Activated CD8-positive, alpha-beta T cell treated with anti-CD3 and anti-CD28 coated beads, Interleukin-2, amount 10 ng/mL, durations not matched to agents 7 days and 5 days (primary cell): ENCODE measurements around the gene HINFP. TPM values are rescaled to one million over a fixed set of nuclear protein-coding genes. Genes with fewer than 3 reads are reported as not detected.
A peak's percentile ranks its signal among the peaks of the same experiment; 100 is the strongest.

Experiments
- ATAC-seq: fragments of 150-1000 bp; cut with Tn5 transposase; one replicate; pipeline ENCODE4 v1.10.0; 2021; ENCODE audit warnings: moderate library complexity
- CTCF ChIA-PET: fragments of 350-600 bp; sonication (Branson Sonifier 250); formaldehyde crosslinking; loops from one replicate; lab custom pipeline; 2021; ENCODE audit warnings: antibody characterized with exemption; lab: Charles Lee
- POLR2A ChIA-PET: fragments of 350-600 bp; sonication (Branson Sonifier 250); formaldehyde crosslinking; loops from one replicate; lab custom pipeline; 2021; ENCODE audit warnings: antibody characterized with exemption; lab: Charles Lee
- DNase-seq: peaks from one replicate; pipeline ENCODE4 v3.0.0-alpha.2; 2020
- H3K27ac Mint-ChIP-seq: one replicate; pipeline ENCODE4 v1.8.0; 2021; ENCODE audit warnings: mild to moderate bottlenecking, mixed read lengths
- H3K27me3 Mint-ChIP-seq: one replicate; pipeline ENCODE4 v1.8.0; 2021; ENCODE audit warnings: low read depth, mixed read lengths
- H3K36me3 Mint-ChIP-seq: one replicate; pipeline ENCODE4 v1.8.0; 2021; ENCODE audit warnings: low read depth, mixed read lengths
- H3K4me1 Mint-ChIP-seq: one replicate; pipeline ENCODE4 v1.8.0; 2021; ENCODE audit warnings: low read depth, mixed read lengths
- H3K4me3 Mint-ChIP-seq: one replicate; pipeline ENCODE4 v1.8.0; 2021; ENCODE audit warnings: mild to moderate bottlenecking, mixed read lengths
- H3K9me3 Mint-ChIP-seq: one replicate; pipeline ENCODE4 v1.8.0; 2022; ENCODE audit warnings: mixed read lengths; ENCODE audit not compliant: insufficient read depth
- total RNA-seq, 2 experiments: library from RNA; stranded (reverse); gene quantifications; one replicate each; pipeline ENCODE4 v1.2.3, GENCODE V29; 2021

The HINFP gene
- total RNA-seq, 2 experiments from 2014 or later: 36.1 to 40.9 TPM

DNA sequence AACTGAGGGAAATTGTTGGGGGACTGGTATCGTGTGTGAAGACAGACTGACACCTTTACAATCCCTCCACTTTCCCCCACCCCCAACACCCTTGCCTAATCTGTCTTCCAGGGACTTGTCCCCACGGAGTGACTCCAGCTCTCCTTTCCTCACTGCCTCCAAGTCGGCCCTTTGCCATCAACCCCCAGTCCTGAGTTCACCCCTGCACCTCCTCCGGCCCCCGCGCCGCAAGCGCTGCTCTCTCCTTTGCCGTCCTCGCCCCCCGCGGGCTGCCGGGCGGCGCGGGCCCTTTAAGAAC lies 27.3 kb downstream of the HINFP start:
- peaks cover 51% of the 10 kb centered on the region for H3K27me3 Mint-ChIP-seq
- H3K9me3 Mint-ChIP-seq: no peaks in the 10 kb centered on the region
- H3K4me3 Mint-ChIP-seq: peak overlapping the region; percentile 66
- H3K36me3 Mint-ChIP-seq: no peaks in the 10 kb centered on the region
- DNase-seq (no peak), ATAC-seq (no peak)
- no peak overlapping the region for H3K27ac Mint-ChIP-seq
- peaks cover 13% of the 10 kb centered on the region for H3K4me1 Mint-ChIP-seq
- ChIA-PET POLR2A (no interaction called here), CTCF (interaction anchor here (0.8 to 1.8 kb wide), 3 partner anchors 20 to 190 kb away, joined by 3 to 4 read pairs (median 3); partner anchors contain the start of gene NLRX1)

DNA sequence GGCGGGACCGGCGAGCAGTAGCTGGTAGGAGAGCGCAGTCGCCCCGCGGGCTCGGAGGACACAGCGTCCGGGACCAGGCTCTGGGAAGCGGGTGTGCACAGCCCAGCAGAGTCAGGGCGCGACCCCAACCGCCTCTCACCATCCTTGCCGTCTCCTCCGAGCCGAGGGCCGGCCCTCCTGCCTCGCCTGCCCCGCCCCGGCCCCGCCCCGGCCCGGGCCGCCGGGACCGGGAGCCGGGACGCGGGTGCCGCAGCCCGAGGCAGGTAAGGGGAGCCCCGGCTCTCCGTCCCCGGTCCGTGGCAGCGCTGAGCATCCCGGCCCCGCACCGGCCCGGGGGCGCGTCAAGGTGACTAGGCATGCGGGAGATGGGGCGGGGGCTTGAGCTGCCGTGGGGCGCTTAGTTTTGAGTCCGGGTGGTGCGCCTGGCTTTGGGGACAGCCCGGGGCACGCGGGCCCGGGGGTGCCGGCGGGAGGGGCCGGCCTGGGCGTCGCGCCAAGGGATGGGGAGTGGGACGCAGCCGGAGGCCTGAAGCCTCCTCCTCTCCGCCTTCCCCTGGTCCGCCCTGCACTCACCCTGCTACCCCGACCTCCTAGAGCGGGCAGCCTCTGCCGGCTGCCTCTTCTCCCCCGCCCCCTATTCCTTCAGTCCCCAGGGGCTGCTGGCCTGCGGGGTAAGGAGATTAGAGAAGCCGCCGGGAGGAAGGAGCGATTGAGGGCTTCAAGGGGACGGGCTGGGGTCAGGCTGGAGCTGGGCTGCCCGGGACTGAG lies 27.8 kb downstream of the HINFP start, which contains the start of gene ABCG4:
Gene ABCG4 (plus strand): TSS at position 35 of the 768 bp plus-strand sequence. CDS start 914 bp downstream, outside the sequence.
- Mint-ChIP-seq H3K27me3 (peaks cover 49% of the 10 kb centered on the region), H3K36me3 (no peaks in the 10 kb centered on the region), H3K27ac (no peak within 1 kb of the TSS), H3K9me3 (no peaks in the 10 kb centered on the region), H3K4me3 (peak within 1 kb of the TSS; percentile 66), H3K4me1 (peaks cover 13% of the 10 kb centered on the region)
- POLR2A ChIA-PET: no interaction called here
- peak; percentile 80 for ATAC-seq
- peak; percentile 37 for DNase-seq
- CTCF ChIA-PET: interaction anchor here (1.1 to 1.8 kb wide), 2 partner anchors 20 to 189 kb away, joined by 3 to 4 read pairs; partner anchors contain the start of gene NLRX1

DNA sequence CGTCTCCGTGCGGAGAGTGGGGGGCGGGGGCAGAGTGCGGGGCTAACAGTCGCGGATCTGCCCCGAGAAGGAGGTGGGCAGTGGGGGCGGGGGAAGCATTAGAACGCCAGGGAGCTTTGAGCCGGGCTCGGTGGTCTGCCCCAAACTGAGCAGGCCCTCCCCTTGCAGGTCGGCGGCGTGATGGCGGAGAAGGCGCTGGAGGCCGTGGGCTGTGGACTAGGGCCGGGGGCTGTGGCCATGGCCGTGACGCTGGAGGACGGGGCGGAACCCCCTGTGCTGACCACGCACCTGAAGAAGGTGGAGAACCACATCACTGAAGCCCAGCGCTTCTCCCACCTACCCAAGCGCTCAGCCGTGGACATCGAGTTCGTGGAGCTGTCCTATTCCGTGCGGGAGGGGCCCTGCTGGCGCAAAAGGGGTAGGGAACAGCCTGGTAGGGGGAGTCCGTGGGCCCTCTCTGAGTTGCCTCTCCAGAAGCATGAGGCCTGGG lies 28.5 kb downstream of the HINFP start:
- ChIA-PET CTCF (interaction anchor here (1.1 kb wide), 1 partner anchor 19 kb away, joined by 3 read pairs; the partner anchor contains the start of gene NLRX1), POLR2A (no interaction called here)
- no peak for ATAC-seq
- no peak for DNase-seq
- H3K27me3 Mint-ChIP-seq: peaks cover 48% of the 10 kb centered on the region
- no peak overlapping the region for H3K4me3 Mint-ChIP-seq
- H3K4me1 Mint-ChIP-seq: peaks cover 13% of the 10 kb centered on the region
- H3K9me3 Mint-ChIP-seq: no peaks in the 10 kb centered on the region
- H3K36me3 Mint-ChIP-seq: no peaks in the 10 kb centered on the region
- no peak overlapping the region for H3K27ac Mint-ChIP-seq

DNA sequence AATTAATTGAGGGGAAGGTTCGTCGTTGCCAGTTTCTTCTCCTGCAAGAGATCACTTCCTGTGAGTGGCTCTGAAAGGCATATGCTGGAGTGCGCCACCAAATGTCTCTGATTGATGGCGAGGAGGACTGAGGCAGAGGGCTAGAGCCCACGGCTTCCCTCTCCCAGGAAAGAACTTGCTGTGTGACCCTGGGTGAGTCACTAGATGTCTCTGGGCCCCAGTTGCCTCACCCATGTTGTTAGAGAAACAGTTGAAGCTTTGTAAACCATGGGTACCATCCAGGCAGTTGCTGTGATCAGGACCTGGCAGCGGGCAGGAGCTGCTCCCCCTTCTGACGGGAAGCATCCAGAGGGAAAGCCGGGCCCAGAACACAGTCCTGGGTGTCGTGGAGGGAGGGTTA lies 30.7 kb downstream of the HINFP start:
- H3K4me1 Mint-ChIP-seq: peaks cover 19% of the 10 kb centered on the region
- peaks cover 41% of the 10 kb centered on the region for H3K27me3 Mint-ChIP-seq
- H3K4me3 Mint-ChIP-seq: no peak overlapping the region
- DNase-seq: no peak
- no peak overlapping the region for H3K27ac Mint-ChIP-seq
- ATAC-seq: no peak
- H3K9me3 Mint-ChIP-seq: no peaks in the 10 kb centered on the region
- CTCF ChIA-PET: interaction anchor here (1.1 to 4.9 kb wide), 5 partner anchors 42 to 186 kb away, joined by 3 to 17 read pairs (median 3); partner anchors contain the start of gene DPAGT1
- POLR2A ChIA-PET: interaction anchor here (0.9 kb wide), 1 partner anchor 57 kb away, joined by 3 read pairs; no protein-coding TSS in a partner anchor
- H3K36me3 Mint-ChIP-seq: no peaks in the 10 kb centered on the region

DNA sequence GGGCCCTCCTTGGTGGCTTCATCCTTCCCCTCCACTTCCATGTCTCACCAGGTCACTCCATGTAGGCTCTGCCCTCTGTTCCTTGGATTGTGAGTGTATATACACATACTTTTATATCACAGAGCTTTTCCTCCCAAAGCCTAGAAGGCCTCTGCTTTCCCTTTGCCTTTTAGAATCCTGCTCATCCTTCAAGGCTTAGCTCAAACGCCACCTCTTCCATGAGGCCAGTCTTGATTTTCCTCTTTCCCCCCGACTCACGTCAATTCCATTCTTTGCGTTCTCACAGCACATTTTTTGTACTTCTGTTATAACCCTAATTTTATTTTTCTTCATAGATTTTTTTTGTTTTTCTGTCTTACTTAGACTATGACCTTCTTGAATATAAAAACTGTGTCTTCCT lies 31.2 kb downstream of the HINFP start:
- no peak overlapping the region for H3K27ac Mint-ChIP-seq
- H3K4me3 Mint-ChIP-seq: no peak overlapping the region
- DNase-seq (no peak), ATAC-seq (no peak)
- H3K27me3 Mint-ChIP-seq: peaks cover 36% of the 10 kb centered on the region
- H3K36me3 Mint-ChIP-seq: no peaks in the 10 kb centered on the region
- H3K9me3 Mint-ChIP-seq: no peaks in the 10 kb centered on the region
- CTCF ChIA-PET: interaction anchor here (0.8 to 4.9 kb wide), 5 partner anchors 11 to 186 kb away, joined by 3 to 17 read pairs (median 3); no protein-coding TSS in a partner anchor
- POLR2A ChIA-PET: interaction anchor here (0.9 to 1.3 kb wide), 2 partner anchors 16 to 58 kb away, joined by 3 to 8 read pairs; partner anchors contain the start of gene NLRX1
- peaks cover 18% of the 10 kb centered on the region for H3K4me1 Mint-ChIP-seq

DNA sequence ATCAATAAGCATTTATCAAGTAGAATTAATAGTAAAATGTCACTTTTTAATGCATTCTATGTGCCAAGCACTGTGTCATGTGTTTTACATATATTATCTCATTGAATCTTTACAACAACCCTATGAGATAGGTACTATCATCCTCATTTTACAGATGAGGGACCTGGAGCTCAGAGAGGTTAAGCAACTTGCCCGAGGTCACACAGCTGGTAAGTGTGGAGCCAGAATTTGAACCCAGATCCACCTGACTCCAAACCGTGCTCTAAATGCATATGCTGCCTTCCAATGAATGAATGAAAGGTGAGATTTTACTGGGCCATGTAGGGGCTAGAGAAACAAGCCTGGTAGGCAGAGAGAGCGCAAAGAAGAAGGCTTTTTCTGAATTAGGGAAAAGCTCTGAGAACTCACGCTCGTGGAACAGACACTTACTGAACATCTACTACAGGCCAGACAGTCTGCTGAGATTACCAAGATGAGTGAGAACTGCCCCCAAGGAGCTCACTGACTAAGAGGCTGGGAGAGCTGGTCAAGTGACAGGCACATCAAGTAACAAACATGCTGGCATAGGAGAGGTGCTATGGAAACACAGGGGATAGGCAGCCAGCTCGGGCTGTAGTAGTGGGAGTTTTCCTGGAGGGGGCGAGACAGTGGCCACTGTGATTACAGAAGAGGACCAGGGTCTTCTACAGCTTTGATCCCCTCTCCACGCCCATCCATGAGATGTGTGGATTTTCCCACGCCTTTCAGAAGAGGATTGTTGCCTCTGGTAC lies 31.9 kb downstream of the HINFP start:
- Mint-ChIP-seq H3K27ac (no peak overlapping the region), H3K36me3 (no peaks in the 10 kb centered on the region), H3K4me1 (peaks cover 12% of the 10 kb centered on the region), H3K9me3 (no peaks in the 10 kb centered on the region), H3K4me3 (no peak overlapping the region), H3K27me3 (peaks cover 30% of the 10 kb centered on the region)
- CTCF ChIA-PET: interaction anchor here (0.8 to 4.9 kb wide), 5 partner anchors 11 to 43 kb away, joined by 3 to 25 read pairs (median 4); partner anchors contain the start of gene NLRX1
- no peak for DNase-seq
- no peak for ATAC-seq
- POLR2A ChIA-PET: interaction anchor here (0.9 to 1.3 kb wide), 2 partner anchors 16 to 58 kb away, joined by 3 to 8 read pairs; partner anchors contain the start of gene NLRX1

DNA sequence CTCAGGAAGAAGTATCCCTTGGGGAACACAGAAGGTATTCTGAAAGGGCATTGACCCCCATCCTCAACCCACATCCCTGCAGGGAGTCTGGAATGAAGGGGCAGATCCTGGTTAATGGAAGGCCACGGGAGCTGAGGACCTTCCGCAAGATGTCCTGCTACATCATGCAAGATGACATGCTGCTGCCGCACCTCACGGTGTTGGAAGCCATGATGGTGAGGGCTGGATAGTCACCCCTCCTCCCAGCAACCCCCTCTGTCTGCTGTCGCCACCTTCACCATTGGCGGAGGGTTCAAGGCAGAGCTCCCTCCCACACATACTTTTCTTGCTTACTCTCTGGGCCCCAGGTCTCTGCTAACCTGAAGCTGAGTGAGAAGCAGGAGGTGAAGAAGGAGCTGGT lies 32.8 kb downstream of the HINFP start:
- ChIA-PET POLR2A (interaction anchor here (0.9 to 1.3 kb wide), 2 partner anchors 15 kb away, joined by 4 to 8 read pairs; partner anchors contain the start of gene NLRX1), CTCF (interaction anchor here (1.2 to 4.9 kb wide), 3 partner anchors 8 to 43 kb away, joined by 6 to 25 read pairs (median 17); partner anchors contain the start of gene NLRX1)
- H3K27ac Mint-ChIP-seq: no peak overlapping the region
- H3K4me1 Mint-ChIP-seq: peaks cover 6% of the 10 kb centered on the region
- H3K9me3 Mint-ChIP-seq: no peaks in the 10 kb centered on the region
- no peaks in the 10 kb centered on the region for H3K36me3 Mint-ChIP-seq
- ATAC-seq (no peak), DNase-seq (no peak)
- H3K27me3 Mint-ChIP-seq: peaks cover 25% of the 10 kb centered on the region
- H3K4me3 Mint-ChIP-seq: no peak overlapping the region

DNA sequence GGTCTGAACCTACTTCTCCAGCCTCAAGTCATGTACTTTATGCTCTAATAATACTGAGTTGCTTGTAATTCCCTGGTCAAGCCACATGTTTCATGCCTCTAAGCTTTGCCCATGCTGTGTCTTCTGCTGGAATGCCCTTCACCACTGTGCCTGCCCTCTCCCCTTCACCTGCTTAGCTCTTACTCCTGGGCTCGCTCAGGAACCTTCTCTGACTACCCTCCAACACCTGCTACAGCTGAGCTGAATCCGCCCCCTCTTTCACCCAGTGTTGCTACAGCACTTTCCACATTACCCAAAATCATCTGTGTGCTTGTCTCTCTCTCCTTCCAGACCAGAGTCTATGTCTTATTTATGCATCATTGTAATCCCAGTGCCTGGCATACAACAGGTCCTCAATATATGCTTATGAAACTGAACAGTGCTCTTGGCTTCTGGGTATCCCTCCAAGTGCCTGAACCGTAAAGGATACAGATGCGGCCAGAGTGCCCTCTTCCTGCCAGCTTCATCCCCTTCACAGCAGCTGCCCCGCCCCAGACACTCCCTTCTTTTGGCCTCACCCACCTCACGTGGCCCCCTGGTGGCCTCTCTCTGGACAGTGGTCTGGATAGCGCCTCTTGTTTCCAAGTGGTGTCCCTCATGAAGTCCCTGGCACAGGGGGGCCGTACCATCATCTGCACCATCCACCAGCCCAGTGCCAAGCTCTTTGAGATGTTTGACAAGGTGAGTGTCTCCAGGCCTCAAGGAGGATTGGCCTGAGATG lies 34.5 kb downstream of the HINFP start:
- Mint-ChIP-seq H3K4me1 (peaks cover 6% of the 10 kb centered on the region), H3K27ac (no peak overlapping the region), H3K36me3 (no peaks in the 10 kb centered on the region), H3K9me3 (no peaks in the 10 kb centered on the region), H3K4me3 (no peak overlapping the region), H3K27me3 (peaks cover 13% of the 10 kb centered on the region)
- CTCF ChIA-PET: interaction anchor here (0.8 to 4.9 kb wide), 7 partner anchors 9 to 88 kb away, joined by 3 to 25 read pairs (median 3); partner anchors contain the start of genes C2CD2L, HINFP, NLRX1 and VPS11
- DNase-seq (no peak), ATAC-seq (peak; percentile 35)
- POLR2A ChIA-PET: interaction anchor here (0.5 to 0.7 kb wide), 3 partner anchors 9 to 62 kb away, joined by 3 read pairs; no protein-coding TSS in a partner anchor

DNA sequence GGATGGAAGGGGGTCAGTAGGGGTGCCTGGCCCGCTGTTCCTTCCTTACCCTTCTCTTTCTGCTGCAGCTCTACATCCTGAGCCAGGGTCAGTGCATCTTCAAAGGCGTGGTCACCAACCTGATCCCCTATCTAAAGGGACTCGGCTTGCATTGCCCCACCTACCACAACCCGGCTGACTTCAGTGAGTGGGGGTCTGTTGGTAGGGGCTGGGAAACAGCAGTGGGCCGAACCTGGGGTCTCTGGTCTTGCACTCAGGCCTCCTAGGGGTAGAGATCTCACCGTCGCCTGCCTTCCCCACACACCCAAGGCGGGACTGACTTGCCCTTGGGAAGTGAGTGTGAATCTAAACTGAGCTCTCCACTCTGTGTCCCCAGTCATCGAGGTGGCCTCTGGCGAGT lies 35.1 kb downstream of the HINFP start:
- CTCF ChIA-PET: interaction anchor here (0.8 to 4.9 kb wide), 7 partner anchors 9 to 50 kb away, joined by 3 to 25 read pairs (median 4); partner anchors contain the start of genes C2CD2L, HINFP and NLRX1
- no peak overlapping the region for H3K4me3 Mint-ChIP-seq
- no peak for DNase-seq

DNA sequence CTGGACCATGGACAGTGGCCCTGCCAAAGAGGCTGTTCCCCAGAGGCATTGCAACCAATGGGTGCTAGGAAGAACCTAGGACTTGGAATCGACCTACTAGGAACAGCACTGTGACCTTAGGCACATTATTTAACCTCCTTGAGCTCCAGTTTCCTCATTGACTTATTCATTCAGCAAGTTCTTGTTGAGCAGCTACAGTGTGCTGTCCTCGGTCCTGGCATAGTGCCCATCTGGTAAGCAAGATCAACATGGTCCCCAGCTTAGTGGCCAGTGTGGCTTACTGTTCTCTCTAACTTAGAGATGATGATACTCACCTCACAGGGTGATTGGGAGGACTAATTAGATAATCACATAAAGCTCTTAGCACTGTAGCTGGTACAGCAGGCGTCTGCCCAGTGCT lies 35.7 kb downstream of the HINFP start:
- CTCF ChIA-PET: interaction anchor here (0.7 to 4.8 kb wide), 5 partner anchors 13 to 52 kb away, joined by 3 to 25 read pairs (median 4); partner anchors contain the start of genes HINFP and NLRX1
- no peaks in the 10 kb centered on the region for H3K9me3 Mint-ChIP-seq
- POLR2A ChIA-PET: no interaction called here
- ATAC-seq (no peak), DNase-seq (no peak)
- peaks cover 10% of the 10 kb centered on the region for H3K27me3 Mint-ChIP-seq
- H3K4me3 Mint-ChIP-seq: no peak overlapping the region
- peaks cover 6% of the 10 kb centered on the region for H3K4me1 Mint-ChIP-seq
- no peaks in the 10 kb centered on the region for H3K36me3 Mint-ChIP-seq
- H3K27ac Mint-ChIP-seq: no peak overlapping the region

More for the DNA sequence above, 35.1 kb downstream of the HINFP start:
- POLR2A ChIA-PET: interaction anchor here (0.6 to 0.7 kb wide), 2 partner anchors 8 to 13 kb away, joined by 3 read pairs; no protein-coding TSS in a partner anchor
- Mint-ChIP-seq H3K9me3 (no peaks in the 10 kb centered on the region), H3K36me3 (no peaks in the 10 kb centered on the region), H3K27ac (no peak overlapping the region), H3K27me3 (peaks cover 10% of the 10 kb centered on the region), H3K4me1 (peaks cover 6% of the 10 kb centered on the region)
- ATAC-seq: no peak
